Neural cell (in vitro differentiated cells): ENCODE results near the gene RBM39. TPM values are rescaled to one million over a fixed set of nuclear protein-coding genes. Genes with fewer than 3 reads are reported as not detected.
"Not testable (repeated sequence)": the region's sequence is repeated elsewhere in the genome, so short reads cannot be mapped to it uniquely, and the experiment has no call there.

Experiments used
- H2AFZ ChIP-seq: fragments of 200-600, 300-800 bp; sonication (generic), shearing (Covaris generic); 2 replicates; pipeline ENCODE4 v1.6.0; 2014; ENCODE audit warnings: low read depth, mild to moderate bottlenecking, antibody characterized with exemption, low read length, moderate library complexity
- H3F3A ChIP-seq: fragments of 200-600 bp; shearing (Covaris generic); 2 replicates; pipeline ENCODE4 v1.6.1; 2016; ENCODE audit warnings: mild to moderate bottlenecking, moderate library complexity, mixed read lengths, antibody characterized with exemption, low read length; ENCODE audit not compliant: insufficient read depth, poor library complexity, severe bottlenecking
- H3K27ac ChIP-seq: fragments of 200-600, 300-800 bp; sonication (generic), shearing (Covaris generic); 2 replicates; pipeline ENCODE4 v1.5.1; 2014; ENCODE audit warnings: mild to moderate bottlenecking, low read length, moderate library complexity
- H3K27me3 ChIP-seq: fragments of 300-800, 200-600 bp; sonication (generic), shearing (Covaris generic); 2 replicates; pipeline ENCODE4 v1.6.0; 2014; ENCODE audit warnings: mild to moderate bottlenecking, low read depth, low read length, moderate library complexity; ENCODE audit not compliant: insufficient read depth
- H3K36me3 ChIP-seq: fragments of 300-800, 200-600 bp; sonication (generic), shearing (Covaris generic); 2 replicates; pipeline ENCODE4 v1.5.1; 2014; ENCODE audit warnings: mild to moderate bottlenecking, antibody characterized with exemption, low read length, moderate library complexity; ENCODE audit not compliant: insufficient read depth
- H3K4me2 ChIP-seq: fragments of 300-800, 200-600 bp; sonication (generic), shearing (Covaris generic); 2 replicates; pipeline ENCODE4 v1.6.0; 2014; ENCODE audit warnings: mild to moderate bottlenecking, low read length
- H3K4me3 ChIP-seq: fragments of 300-800, 200-600 bp; sonication (generic), shearing (Covaris generic); 2 replicates; pipeline ENCODE4 v1.5.1; 2014; ENCODE audit warnings: mild to moderate bottlenecking, low read length, moderate library complexity
- H3K79me2 ChIP-seq: fragments of 200-600 bp; shearing (Covaris generic); replicated peaks from 2 replicates; pipeline ENCODE4 v1.6.0; 2014; ENCODE audit warnings: mild to moderate bottlenecking, low read length, moderate library complexity; ENCODE audit not compliant: insufficient read depth
- H3K9ac ChIP-seq: fragments of 300-800, 200-600 bp; sonication (generic), shearing (Covaris generic); 2 replicates; pipeline ENCODE4 v1.6.1; 2016; ENCODE audit warnings: mild to moderate bottlenecking, low read length, mixed read lengths
- H3K9me2 ChIP-seq: fragments of 200-600 bp; shearing (Covaris generic); 2 replicates; pipeline ENCODE4 v1.6.1; 2016; ENCODE audit warnings: mild to moderate bottlenecking, low read length, mixed read lengths; ENCODE audit not compliant: insufficient read depth
- H3K9me3 ChIP-seq: fragments of 200-600, 300-800 bp; sonication (generic), shearing (Covaris generic); 2 replicates; pipeline ENCODE4 v1.6.1; 2016; ENCODE audit warnings: mild to moderate bottlenecking, mixed run types, low read length, moderate library complexity, mixed read lengths
- H4K20me1 ChIP-seq: fragments of 200-600 bp; shearing (Covaris generic); 2 replicates; pipeline ENCODE4 v1.6.1; 2016; ENCODE audit warnings: mild to moderate bottlenecking, mixed run types; ENCODE audit not compliant: insufficient read depth
- CTCF ChIP-seq: fragments of 450-650 bp; IDR thresholded peaks from 2 replicates; pipeline ENCODE4 v1.5.1; 2014; ENCODE audit warnings: antibody characterized with exemption, mild to moderate bottlenecking, moderate library complexity; ENCODE audit not compliant: poor library complexity, severe bottlenecking
- EP300 ChIP-seq: fragments of 450-650 bp; conservative IDR thresholded peaks from 2 replicates; pipeline ENCODE4 v1.6.1; 2014; ENCODE audit warnings: antibody characterized with exemption, mild to moderate bottlenecking, moderate library complexity; ENCODE audit not compliant: poor library complexity, severe bottlenecking
- EZH2 ChIP-seq: fragments of 200-600, 300-800 bp; shearing (Covaris generic), sonication (generic); IDR thresholded peaks from 2 replicates; pipeline ENCODE4 v1.6.1; 2014; ENCODE audit warnings: antibody characterized with exemption, low read length, borderline replicate concordance, mild to moderate bottlenecking; ENCODE audit not compliant: insufficient read depth, poor library complexity, severe bottlenecking
- MXI1 ChIP-seq: fragments of 450-650 bp; conservative IDR thresholded peaks from 2 replicates; pipeline ENCODE4 v1.6.1; 2014; ENCODE audit warnings: antibody characterized with exemption, mild to moderate bottlenecking; ENCODE audit not compliant: poor library complexity, severe bottlenecking
- POLR2AphosphoS5 ChIP-seq: IDR thresholded peaks from 2 replicates; pipeline ENCODE4 v1.6.1; 2012
- RAD21 ChIP-seq: fragments of 450-650 bp; conservative IDR thresholded peaks from 2 replicates; pipeline ENCODE4 v1.6.1; 2014; ENCODE audit warnings: antibody characterized with exemption, mild to moderate bottlenecking, moderate library complexity
- REST ChIP-seq: IDR thresholded peaks from 2 replicates; pipeline ENCODE4 v1.6.1; 2012; ENCODE audit warnings: borderline replicate concordance
- SMC3 ChIP-seq: fragments of 450-650 bp; conservative IDR thresholded peaks from 2 replicates; pipeline ENCODE4 v1.6.1; 2014; ENCODE audit warnings: antibody characterized with exemption, mild to moderate bottlenecking, moderate library complexity; ENCODE audit not compliant: poor library complexity
- TAF1 ChIP-seq: IDR thresholded peaks from 2 replicates; pipeline ENCODE4 v1.6.1; 2012; ENCODE audit warnings: low read depth
- polyA plus RNA-seq: library from polyadenylated mRNA; depleted of rRNA; stranded (reverse); fragments of >200 nt; gene quantifications from 2 replicates; pipeline ENCODE4 v1.2.3, GENCODE V29; 2014

RBM39 gene
- polyA plus RNA-seq, 1 donor from 2014 or later, result 839 TPM

- H3K27me3 ChIP-seq, result no peaks in the 10 kb centered on the region
Observed at GRCh38 chr20:35766843-35767242, 24.8 kb upstream of the RBM39 start.

GRCh38 chr20:35764936-35765335 is 22.9 kb upstream of the RBM39 start:
- not testable (repeated sequence) for H3F3A ChIP-seq, H3K27ac ChIP-seq, H3K36me3 ChIP-seq, H3K4me2 ChIP-seq, H3K9me3 ChIP-seq, H3K4me3 ChIP-seq, H3K9me2 ChIP-seq, H2AFZ ChIP-seq, H4K20me1 ChIP-seq, H3K79me2 ChIP-seq, H3K9ac ChIP-seq, H3K27me3 ChIP-seq

More at GRCh38 chr20:35766843-35767242, 24.8 kb upstream of the RBM39 start:
- Histone ChIP-seq H3K9ac (no peak overlapping the region), H3K36me3 (no peaks in the 10 kb centered on the region), H3K9me2 (no peaks in the 10 kb centered on the region), H3K9me3 (no peaks in the 10 kb centered on the region), H3K27ac (no peak overlapping the region), H3K4me3 (no peak overlapping the region), H3K79me2 (no peaks in the 10 kb centered on the region), H2AFZ (no peak overlapping the region), H4K20me1 (no peaks in the 10 kb centered on the region), H3K4me2 (no peak overlapping the region), H3F3A (no peaks in the 10 kb centered on the region)
- no peak for TF ChIP-seq TAF1
- TF ChIP-seq RAD21, result no peak
- TF ChIP-seq POLR2AphosphoS5, result no peak
- TF ChIP-seq SMC3, result no peak
- TF ChIP-seq MXI1, result no peak
- TF ChIP-seq REST, result no peak
- TF ChIP-seq EZH2, result no peak
- TF ChIP-seq CTCF, result no peak
- no peak for TF ChIP-seq EP300

GRCh38 chr20:35762461-35762860 is 20.4 kb upstream of the RBM39 start:
- Histone ChIP-seq H2AFZ (no peak overlapping the region), H3K9me3 (no peaks in the 10 kb centered on the region), H3K79me2 (no peaks in the 10 kb centered on the region), H4K20me1 (no peaks in the 10 kb centered on the region), H3F3A (no peaks in the 10 kb centered on the region), H3K27me3 (no peaks in the 10 kb centered on the region), H3K27ac (no peak overlapping the region), H3K4me3 (no peak overlapping the region), H3K36me3 (no peaks in the 10 kb centered on the region), H3K4me2 (no peak overlapping the region), H3K9ac (no peak overlapping the region), H3K9me2 (no peaks in the 10 kb centered on the region)
- no peak for TF ChIP-seq MXI1

- H3K4me3 ChIP-seq, H3K27ac ChIP-seq, H3K9me2 ChIP-seq, H3K79me2 ChIP-seq, H2AFZ ChIP-seq, H3K27me3 ChIP-seq, H3K4me2 ChIP-seq, H3F3A ChIP-seq, H3K36me3 ChIP-seq, H3K9me3 ChIP-seq, H4K20me1 ChIP-seq, H3K9ac ChIP-seq: not testable (repeated sequence)
Observed at GRCh38 chr20:35761548-35761947, 19.5 kb upstream of the RBM39 start.
